ENCODE measurements around the gene SYNJ1. TPM values are rescaled to one million over a fixed set of nuclear protein-coding genes. Genes with fewer than 3 reads are reported as not detected.
"Not testable (repeated sequence)": the region's sequence is repeated elsewhere in the genome, so short reads cannot be mapped to it uniquely, and the experiment has no call there.

Gene SYNJ1
- total RNA-seq, 1 donor from 2014 or later, result 16.7 TPM

- no peak for DNase-seq (ENCODE audit: low spot score)
These were observed 101.1 kb downstream of the SYNJ1 start for GRCh38 chr21:32626621-32627196.

- DNase-seq (ENCODE audit: low spot score), result not testable (repeated sequence)
These were observed 109.6 kb downstream of the SYNJ1 start for GRCh38 chr21:32618218-32618617.

GRCh38 chr21:32613436-32614043 lies 114.3 kb downstream of the SYNJ1 start:
- no peak for DNase-seq (ENCODE audit: low spot score)

GRCh38 chr21:32612999-32613337 lies 114.8 kb downstream of the SYNJ1 start:
- no peak for DNase-seq (ENCODE audit: low spot score)

GRCh38 chr21:32612075-32612998 lies 115.5 kb downstream of the SYNJ1 start, which contains the start of gene CFAP298:
Gene CFAP298, minus strand, starts transcription at chr21:32612377. Its CDS starts 134 bp downstream, at chr21:32612243.
- DNase-seq (ENCODE audit: low spot score), result peak; percentile 95

- DNase-seq (ENCODE audit: low spot score), result no peak
These were observed 116.3 kb downstream of the SYNJ1 start for GRCh38 chr21:32611471-32611997.

GRCh38 chr21:32610940-32611339 lies 116.9 kb downstream of the SYNJ1 start:
- DNase-seq (ENCODE audit: low spot score), result not testable (repeated sequence)

- no peak for DNase-seq (ENCODE audit: low spot score)
These were observed 119.0 kb downstream of the SYNJ1 start for GRCh38 chr21:32608851-32609250.

- DNase-seq (ENCODE audit: low spot score), result no peak
These were observed 122.3 kb downstream of the SYNJ1 start for GRCh38 chr21:32605469-32605868.

- DNase-seq (ENCODE audit: low spot score), result no peak
These were observed 123.3 kb downstream of the SYNJ1 start for GRCh38 chr21:32604464-32604863.

GRCh38 chr21:32603131-32603530 lies 124.7 kb downstream of the SYNJ1 start:
- DNase-seq (ENCODE audit: low spot score), result no peak

- no peak for DNase-seq (ENCODE audit: low spot score)
These were observed 125.7 kb downstream of the SYNJ1 start for GRCh38 chr21:32602099-32602498.

GRCh38 chr21:32599526-32599925 lies 128.3 kb downstream of the SYNJ1 start:
- DNase-seq (ENCODE audit: low spot score), result no peak

- DNase-seq (ENCODE audit: low spot score), result no peak
These were observed 128.7 kb downstream of the SYNJ1 start for GRCh38 chr21:32599091-32599490.

GRCh38 chr21:32597205-32597604 lies 130.6 kb downstream of the SYNJ1 start:
- no peak for DNase-seq (ENCODE audit: low spot score)

- no peak for DNase-seq (ENCODE audit: low spot score)
These were observed 132.4 kb downstream of the SYNJ1 start for GRCh38 chr21:32595431-32595830.

- no peak for DNase-seq (ENCODE audit: low spot score)
These were observed 134.1 kb downstream of the SYNJ1 start for GRCh38 chr21:32593690-32594089.

GRCh38 chr21:32592929-32593502 lies 134.8 kb downstream of the SYNJ1 start:
- no peak for DNase-seq (ENCODE audit: low spot score)

GRCh38 chr21:32590130-32590529 lies 137.7 kb downstream of the SYNJ1 start:
- no peak for DNase-seq (ENCODE audit: low spot score)

GRCh38 chr21:32587651-32588050 lies 140.2 kb downstream of the SYNJ1 start:
- no peak for DNase-seq (ENCODE audit: low spot score)

- no peak for DNase-seq (ENCODE audit: low spot score)
These were observed 140.7 kb downstream of the SYNJ1 start for GRCh38 chr21:32587120-32587519.

- DNase-seq (ENCODE audit: low spot score), result no peak
These were observed 141.8 kb downstream of the SYNJ1 start for GRCh38 chr21:32585970-32586369.

Data from mesenteric fat pad (tissue), 1 donor.